PFSK-1 (cell line): Measurements from ENCODE around the gene CCDC188.

ENCODE experiments used
- FOXP2 ChIP-seq: optimal IDR thresholded peaks from 2 replicates; pipeline ENCODE3; 2011; ENCODE audit warnings: borderline replicate concordance, control low read depth, inconsistent platforms; ENCODE audit not compliant: insufficient read depth; ENCODE audit errors: extremely low read length, extremely low read depth
- POLR2AphosphoS5 ChIP-seq: IDR thresholded peaks from 2 replicates; pipeline ENCODE4 v1.6.1; 2012; ENCODE audit warnings: low read depth, mild to moderate bottlenecking, control low read depth, low read length, moderate library complexity
- SIN3A ChIP-seq: IDR thresholded peaks from 2 replicates; pipeline ENCODE4 v1.6.1; 2012; ENCODE audit warnings: mild to moderate bottlenecking, low read length, moderate library complexity, borderline replicate concordance; ENCODE audit not compliant: insufficient read depth
- TAF1 ChIP-seq: IDR thresholded peaks from 2 replicates; pipeline ENCODE4 v1.6.1; 2012; ENCODE audit warnings: low read length, control low read depth, borderline replicate concordance; ENCODE audit not compliant: insufficient read depth
- TF ChIP-seq, protein P1 (sequence below), 2 experiments: IDR thresholded peaks; 2 replicates each; pipeline versions ENCODE4 v1.6.1 to v1.8.0; 2011 to 2012; ENCODE audit warnings: low read depth in 2 of 2, low read length in 2 of 2, control low read depth in 1 of 2, inconsistent platforms in 1 of 2, mild to moderate bottlenecking in 1 of 2, moderate library complexity in 1 of 2; ENCODE audit not compliant: insufficient read depth in 1 of 2

The CCDC188 gene

DNA sequence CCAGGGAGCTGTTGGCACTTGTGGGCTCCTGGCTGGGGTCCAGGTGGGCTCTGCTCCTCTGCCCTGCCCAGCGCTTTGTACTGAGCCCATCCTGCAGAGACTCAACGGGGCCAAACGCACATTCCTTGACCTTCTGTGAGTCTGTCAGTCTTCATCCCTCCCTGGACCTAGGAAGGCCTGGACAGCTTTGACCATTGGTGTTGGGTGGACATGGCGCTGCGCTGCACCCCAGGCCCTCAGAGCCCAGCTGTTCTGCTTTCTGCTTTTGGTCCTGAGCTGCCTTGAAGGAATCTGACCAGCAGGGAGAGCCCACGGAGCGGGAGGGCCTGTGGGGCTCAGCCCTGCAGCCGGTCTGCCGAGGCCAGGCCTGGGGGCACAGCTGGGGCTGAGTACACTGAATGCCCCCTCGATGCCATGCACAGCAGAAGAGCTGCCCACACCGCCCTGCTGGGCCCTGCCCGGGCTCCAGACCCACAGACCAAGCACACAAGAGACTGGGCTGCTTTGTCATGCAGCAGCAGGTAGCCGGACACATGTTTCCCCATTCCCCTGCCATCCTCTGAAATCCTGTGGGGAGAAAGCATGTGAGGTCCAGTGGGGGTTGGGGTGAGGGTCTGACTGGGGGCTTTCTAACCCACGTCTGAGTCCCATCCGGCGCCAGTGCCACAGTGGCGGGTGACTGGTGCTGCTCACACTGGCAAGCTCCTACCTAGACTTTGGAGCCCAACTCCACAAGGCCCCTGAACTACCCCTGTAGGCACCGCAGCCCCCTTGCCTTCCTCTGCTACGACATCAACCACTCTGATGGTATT lies 24.1 kb upstream of the CCDC188 start:
- TF ChIP-seq TAF1 (no peak), FOXP2 (no peak), POLR2AphosphoS5 (no peak), SIN3A (no peak)
- TF ChIP-seq, protein P1, sequence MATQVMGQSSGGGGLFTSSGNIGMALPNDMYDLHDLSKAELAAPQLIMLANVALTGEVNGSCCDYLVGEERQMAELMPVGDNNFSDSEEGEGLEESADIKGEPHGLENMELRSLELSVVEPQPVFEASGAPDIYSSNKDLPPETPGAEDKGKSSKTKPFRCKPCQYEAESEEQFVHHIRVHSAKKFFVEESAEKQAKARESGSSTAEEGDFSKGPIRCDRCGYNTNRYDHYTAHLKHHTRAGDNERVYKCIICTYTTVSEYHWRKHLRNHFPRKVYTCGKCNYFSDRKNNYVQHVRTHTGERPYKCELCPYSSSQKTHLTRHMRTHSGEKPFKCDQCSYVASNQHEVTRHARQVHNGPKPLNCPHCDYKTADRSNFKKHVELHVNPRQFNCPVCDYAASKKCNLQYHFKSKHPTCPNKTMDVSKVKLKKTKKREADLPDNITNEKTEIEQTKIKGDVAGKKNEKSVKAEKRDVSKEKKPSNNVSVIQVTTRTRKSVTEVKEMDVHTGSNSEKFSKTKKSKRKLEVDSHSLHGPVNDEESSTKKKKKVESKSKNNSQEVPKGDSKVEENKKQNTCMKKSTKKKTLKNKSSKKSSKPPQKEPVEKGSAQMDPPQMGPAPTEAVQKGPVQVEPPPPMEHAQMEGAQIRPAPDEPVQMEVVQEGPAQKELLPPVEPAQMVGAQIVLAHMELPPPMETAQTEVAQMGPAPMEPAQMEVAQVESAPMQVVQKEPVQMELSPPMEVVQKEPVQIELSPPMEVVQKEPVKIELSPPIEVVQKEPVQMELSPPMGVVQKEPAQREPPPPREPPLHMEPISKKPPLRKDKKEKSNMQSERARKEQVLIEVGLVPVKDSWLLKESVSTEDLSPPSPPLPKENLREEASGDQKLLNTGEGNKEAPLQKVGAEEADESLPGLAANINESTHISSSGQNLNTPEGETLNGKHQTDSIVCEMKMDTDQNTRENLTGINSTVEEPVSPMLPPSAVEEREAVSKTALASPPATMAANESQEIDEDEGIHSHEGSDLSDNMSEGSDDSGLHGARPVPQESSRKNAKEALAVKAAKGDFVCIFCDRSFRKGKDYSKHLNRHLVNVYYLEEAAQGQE (IDR thresholded peaks at IDR 0.05; ENCODE audit: insufficient read depth in 1 of 2, low read depth in 2 of 2, low read length in 2 of 2), result no peak

DNA sequence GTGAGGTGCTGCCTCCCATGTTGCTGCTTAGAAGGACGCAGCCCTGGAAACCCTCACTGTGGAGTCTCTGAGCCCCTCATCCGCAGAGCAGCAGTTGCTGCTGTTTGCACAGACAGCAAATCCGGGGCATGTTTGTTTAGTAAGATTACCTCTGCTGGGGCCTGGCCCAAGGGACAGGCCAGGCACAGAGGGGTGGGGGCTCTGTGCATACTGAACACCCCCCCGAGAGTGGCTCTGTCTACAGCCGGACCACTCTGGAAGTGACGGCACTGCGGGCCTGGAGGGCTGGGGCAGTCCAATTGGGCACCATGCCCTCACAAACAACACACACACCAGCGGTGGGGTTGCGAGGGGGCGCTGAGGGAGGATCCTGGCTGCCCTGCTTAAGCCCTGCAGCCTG lies 22.9 kb upstream of the CCDC188 start:
- TF ChIP-seq FOXP2 (no peak), POLR2AphosphoS5 (no peak), SIN3A (no peak), TAF1 (no peak)
- TF ChIP-seq, protein P1 (IDR thresholded peaks at IDR 0.05; ENCODE audit: insufficient read depth in 1 of 2, low read depth in 2 of 2, low read length in 2 of 2), result no peak

DNA sequence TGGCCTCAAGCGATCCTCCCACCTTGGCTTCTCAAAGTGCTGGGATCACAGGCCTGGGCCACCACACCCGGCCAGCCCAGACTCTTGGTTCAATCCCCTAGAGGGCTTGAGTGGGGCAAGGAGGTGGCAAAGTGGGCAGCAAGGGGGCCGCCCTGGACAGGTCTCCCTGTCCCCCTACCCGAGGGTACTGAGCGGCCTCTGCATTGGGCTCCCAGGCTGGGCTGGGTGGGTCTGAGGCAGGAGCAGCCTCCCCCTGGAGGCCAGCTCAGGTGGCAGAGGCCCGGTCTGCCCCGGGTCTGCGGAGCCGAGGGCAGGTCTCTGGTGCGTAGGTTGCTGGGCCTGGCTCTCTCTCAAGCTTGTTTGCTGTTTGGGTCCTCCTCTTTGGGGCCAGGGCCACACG lies 22.4 kb upstream of the CCDC188 start:
- no peak for TF ChIP-seq FOXP2
- TF ChIP-seq, protein P1 (IDR thresholded peaks at IDR 0.05; ENCODE audit: insufficient read depth in 1 of 2, low read depth in 2 of 2, low read length in 2 of 2), result no peak

DNA sequence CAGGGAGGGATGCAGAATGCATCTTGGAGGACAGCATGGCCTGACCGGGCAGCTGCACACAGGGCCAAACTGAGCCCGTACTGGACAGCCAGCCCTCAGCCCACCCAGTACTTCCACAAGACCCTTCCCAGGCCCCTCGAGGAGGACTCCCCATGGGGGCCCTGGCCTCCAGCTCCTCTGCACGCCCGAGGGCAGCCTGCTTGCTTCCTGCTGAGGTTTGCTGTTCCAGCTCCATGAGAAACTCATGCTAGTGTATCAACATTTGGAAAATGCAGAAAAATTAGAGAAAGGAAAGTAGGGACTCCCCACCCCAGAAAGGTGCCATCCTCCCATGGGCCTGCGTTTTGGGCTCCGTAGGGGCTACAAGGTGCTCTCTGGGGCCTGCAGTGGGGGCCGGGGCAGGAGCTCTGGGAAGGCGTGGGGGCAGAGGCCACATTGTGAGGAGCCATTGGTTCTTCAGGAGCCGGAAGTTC lies 21.3 kb upstream of the CCDC188 start:
- TF ChIP-seq POLR2AphosphoS5, result no peak
- no peak for TF ChIP-seq FOXP2
- TF ChIP-seq, protein P1 (IDR thresholded peaks at IDR 0.05; ENCODE audit: insufficient read depth in 1 of 2, low read depth in 2 of 2, low read length in 2 of 2), result no peak
- no peak for TF ChIP-seq SIN3A
- no peak for TF ChIP-seq TAF1
